MCF 10A (cell line): Measurements from ENCODE around the gene EPHA6. TPM values are rescaled to one million over a fixed set of nuclear protein-coding genes. Genes with fewer than 3 reads are reported as not detected.

Experiments used
- BruUV-seq: library from RNA; stranded (reverse); fragments of 400-500 nt; replicated peaks from 2 replicates; lab custom pipeline; 2021; lab: Mats Ljungman, UMichigan
- CTCF ChIA-PET: fragments of 300-600 bp; sonication (Branson Sonifier 250); formaldehyde crosslinking; extraction: SDS; loops from one replicate; lab custom pipeline; 2021; ENCODE audit warnings: antibody characterized with exemption, inconsistent platforms; lab: Yijun Ruan, JAX
- POLR2A ChIA-PET: fragments of 300-600, 350-650 bp; sonication (Branson Sonifier 250); formaldehyde crosslinking; extraction: SDS; loops from one replicate; lab custom pipeline; 2020; ENCODE audit warnings: antibody characterized with exemption, inconsistent platforms; lab: Yijun Ruan, JAX
- DNase-seq: peaks from one replicate; pipeline ENCODE4 v3.0.0-alpha.2; 2018; ENCODE audit not compliant: unreplicated experiment
- H3K27ac Mint-ChIP-seq: one replicate; pipeline ENCODE4 v1.8.0; 2022; ENCODE audit warnings: mild to moderate bottlenecking, low read depth, mixed read lengths; ENCODE audit not compliant: unreplicated experiment
- H3K27me3 Mint-ChIP-seq: one replicate; pipeline ENCODE4 v1.8.0; 2022; ENCODE audit warnings: mixed read lengths; ENCODE audit not compliant: insufficient read depth, unreplicated experiment
- H3K36me3 Mint-ChIP-seq: one replicate; pipeline ENCODE4 v1.8.0; 2022; ENCODE audit warnings: mild to moderate bottlenecking, moderate library complexity, mixed read lengths; ENCODE audit not compliant: insufficient read depth, unreplicated experiment
- H3K4me1 Mint-ChIP-seq: one replicate; pipeline ENCODE4 v1.8.0; 2022; ENCODE audit warnings: mixed read lengths; ENCODE audit not compliant: insufficient read depth, unreplicated experiment
- H3K4me3 Mint-ChIP-seq: one replicate; pipeline ENCODE4 v1.8.0; 2022; ENCODE audit warnings: mild to moderate bottlenecking, moderate library complexity, mixed read lengths; ENCODE audit not compliant: unreplicated experiment
- H3K9me3 Mint-ChIP-seq: one replicate; pipeline ENCODE4 v1.8.0; 2022; ENCODE audit warnings: mixed read lengths; ENCODE audit not compliant: unreplicated experiment
- CTCF ChIP-seq: fragments of 200-600 bp; IDR thresholded peaks from one replicate; pipeline ENCODE4 v1.8.0; 2022; ENCODE audit warnings: antibody characterized with exemption, mild to moderate bottlenecking; ENCODE audit not compliant: unreplicated experiment
- intact Hi-C: fragments of 100-400 bp; cut with micrococcal nuclease; formaldehyde crosslinking; loops from 2 replicates; pipeline ENCODE4 v1.14.1; 2022
- total RNA-seq: library from RNA; stranded (reverse); gene quantifications from 2 replicates; pipeline ENCODE4 v1.2.3, GENCODE V29; 2022

Gene EPHA6
- total RNA-seq, 1 experiment from 2014 or later: 0.33 TPM

GRCh38 chr3:96844204-96844514, 29.8 kb downstream of the EPHA6 start:
- H3K4me3 Mint-ChIP-seq: no peak overlapping the region
- H3K4me1 Mint-ChIP-seq: no peaks in the 10 kb centered on the region
- H3K27ac Mint-ChIP-seq: no peak overlapping the region
- no peaks in the 10 kb centered on the region for H3K27me3 Mint-ChIP-seq
- no TSS peak for BruUV-seq
- no peaks in the 10 kb centered on the region for H3K36me3 Mint-ChIP-seq
- no peaks in the 10 kb centered on the region for H3K9me3 Mint-ChIP-seq
- POLR2A ChIA-PET: interaction anchor here (0.7 kb wide), 1 partner anchor 1080 kb away, joined by 3 read pairs; no protein-coding TSS in a partner anchor
- no peak for TF ChIP-seq CTCF
- intact Hi-C loops: no loop called here
- DNase-seq: no peak
- CTCF ChIA-PET: no interaction called here

DNA sequence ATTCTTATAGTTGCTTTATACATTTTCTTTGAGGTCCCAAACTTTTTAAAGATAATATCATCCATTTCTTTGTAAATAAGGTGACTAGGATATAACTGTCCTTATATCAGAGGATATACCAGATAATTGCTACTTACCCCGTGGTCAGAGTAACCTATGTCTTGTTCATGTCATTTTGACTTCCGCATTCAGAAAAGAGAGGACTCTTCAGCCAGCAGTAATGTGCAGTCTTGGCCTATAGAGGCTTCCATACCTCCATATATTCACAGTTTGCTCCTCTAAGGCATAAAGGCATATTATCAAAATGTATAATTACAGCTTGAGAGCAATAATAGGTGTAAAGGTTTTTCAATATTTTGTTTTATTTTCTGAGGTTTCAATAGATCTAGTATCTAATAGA, 38.5 kb downstream of the EPHA6 start:
- no peak overlapping the region for H3K27ac Mint-ChIP-seq
- DNase-seq: no peak
- no peaks in the 10 kb centered on the region for H3K27me3 Mint-ChIP-seq
- no peaks in the 10 kb centered on the region for H3K9me3 Mint-ChIP-seq
- no peak overlapping the region for H3K4me3 Mint-ChIP-seq
- no peaks in the 10 kb centered on the region for H3K4me1 Mint-ChIP-seq
- BruUV-seq: no TSS peak
- POLR2A ChIA-PET: no interaction called here
- no peak for TF ChIP-seq CTCF
- intact Hi-C loops: no loop called here
- H3K36me3 Mint-ChIP-seq: no peaks in the 10 kb centered on the region
- CTCF ChIA-PET: interaction anchor here (0.6 to 2.0 kb wide), 5 partner anchors 9 to 793 kb away, joined by 3 to 7 read pairs (median 5); no protein-coding TSS in a partner anchor

DNA sequence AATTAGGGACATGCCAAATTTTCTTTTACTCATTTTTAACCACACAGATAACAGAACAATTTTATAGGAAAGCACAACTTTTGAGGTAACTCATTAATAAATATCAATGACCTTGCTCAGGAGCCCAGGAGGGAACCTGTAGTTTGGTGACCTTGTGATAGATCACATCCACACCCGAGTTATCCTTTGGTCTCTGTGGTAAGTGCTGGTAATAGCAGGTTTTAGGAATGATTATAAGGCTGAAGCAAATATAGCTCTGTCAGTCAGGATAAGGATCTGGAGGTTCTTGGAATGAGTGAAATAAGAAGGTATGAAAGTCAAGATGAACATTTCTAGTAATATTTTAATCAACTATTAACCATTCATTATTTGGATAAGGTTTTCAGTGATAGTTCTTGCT, 46.5 kb downstream of the EPHA6 start:
- BruUV-seq: no TSS peak

GRCh38 chr3:96863129-96863740, 48.8 kb downstream of the EPHA6 start:
- no TSS peak for BruUV-seq
- Mint-ChIP-seq H3K27me3 (no peaks in the 10 kb centered on the region), H3K36me3 (no peaks in the 10 kb centered on the region), H3K4me1 (no peaks in the 10 kb centered on the region), H3K9me3 (no peaks in the 10 kb centered on the region), H3K4me3 (no peak overlapping the region), H3K27ac (no peak overlapping the region)
- TF ChIP-seq CTCF: peak; percentile 76
- CTCF ChIA-PET: interaction anchor here (0.7 to 3.0 kb wide), 15 partner anchors 10 to 874 kb away, joined by 3 to 20 read pairs (median 4); no protein-coding TSS in a partner anchor
- intact Hi-C loops: loop anchor here (1.0 to 10.0 kb wide), 5 partner anchors 155 to 1162 kb away; no protein-coding TSS in a partner anchor
- DNase-seq: peak; percentile 63
- POLR2A ChIA-PET: no interaction called here

More for the DNA sequence above, 46.5 kb downstream of the EPHA6 start:
- no peak overlapping the region for H3K27ac Mint-ChIP-seq
- no peak for DNase-seq
- no peak for TF ChIP-seq CTCF
- POLR2A ChIA-PET: interaction anchor here (0.7 kb wide), 1 partner anchor 40 kb away, joined by 3 read pairs; no protein-coding TSS in a partner anchor
- no peaks in the 10 kb centered on the region for H3K4me1 Mint-ChIP-seq
- CTCF ChIA-PET: interaction anchor here (0.6 to 3.0 kb wide), 3 partner anchors 158 to 859 kb away, joined by 3 to 20 read pairs (median 10); no protein-coding TSS in a partner anchor
- no peaks in the 10 kb centered on the region for H3K27me3 Mint-ChIP-seq
- H3K4me3 Mint-ChIP-seq: no peak overlapping the region
- H3K36me3 Mint-ChIP-seq: no peaks in the 10 kb centered on the region
- intact Hi-C loops: loop anchor here (10.0 kb wide), 2 partner anchors 284 to 1164 kb away; no protein-coding TSS in a partner anchor
- H3K9me3 Mint-ChIP-seq: no peaks in the 10 kb centered on the region
